ENCODE results near the gene CRYM.

The CRYM gene

DNA sequence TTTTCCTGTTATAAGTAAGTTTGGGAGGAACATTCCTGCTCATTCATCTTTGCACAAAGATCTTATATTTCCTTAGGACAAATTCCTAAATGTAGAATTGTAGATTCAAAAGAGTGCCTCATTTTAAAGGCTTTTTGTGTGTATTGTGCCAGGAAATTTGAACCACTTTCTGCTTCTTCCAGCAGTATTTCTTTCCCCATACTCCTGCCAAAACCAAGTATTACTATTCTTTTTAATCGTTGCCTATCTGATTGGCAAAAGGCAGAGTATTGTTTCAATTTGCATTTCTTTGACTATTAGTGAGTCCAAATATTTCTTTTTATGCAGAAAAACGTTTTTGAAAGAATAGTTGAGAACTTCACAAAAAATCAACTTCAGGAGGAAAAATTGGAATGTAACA is 35.3 kb downstream of the CRYM start:
- DNase-seq, result no peak

DNA sequence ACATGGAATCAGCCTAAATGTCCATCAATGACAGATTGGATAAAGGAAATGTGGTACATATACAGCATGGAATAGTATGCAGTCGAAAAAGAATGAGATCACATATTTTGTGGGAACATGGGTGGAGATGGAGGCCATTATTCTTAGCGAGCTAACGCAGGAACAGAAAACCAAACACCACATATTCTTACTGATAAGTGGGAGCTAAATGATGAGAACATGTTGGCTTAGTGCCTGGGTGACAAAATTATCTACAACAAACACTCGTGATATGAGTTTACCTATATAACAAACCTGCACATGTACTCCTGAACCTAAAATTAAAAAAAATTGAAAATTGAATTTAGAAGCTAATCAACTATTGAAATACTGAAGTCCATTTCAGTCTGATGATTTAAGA is 38.4 kb downstream of the CRYM start:
- DNase-seq, result no peak

DNA sequence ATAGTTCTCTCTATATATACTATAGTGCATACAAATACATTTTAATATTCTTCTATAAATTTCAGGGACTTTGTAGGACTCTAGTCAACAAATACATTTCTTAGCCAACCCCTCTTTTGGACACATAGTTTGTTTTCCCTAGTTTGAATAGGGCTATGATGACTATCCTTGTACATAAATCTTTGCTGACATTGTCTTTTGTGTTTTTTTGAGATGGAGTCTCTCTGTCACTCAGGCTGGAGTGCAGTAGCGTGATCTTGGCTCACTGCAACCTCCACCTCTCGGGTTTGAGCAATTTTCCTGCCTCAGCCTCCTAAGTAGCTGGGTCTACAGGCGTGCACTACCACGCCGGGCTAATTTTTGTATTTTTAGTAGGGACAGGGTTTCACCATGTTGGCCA is 41.3 kb downstream of the CRYM start:
- no peak for DNase-seq

DNA sequence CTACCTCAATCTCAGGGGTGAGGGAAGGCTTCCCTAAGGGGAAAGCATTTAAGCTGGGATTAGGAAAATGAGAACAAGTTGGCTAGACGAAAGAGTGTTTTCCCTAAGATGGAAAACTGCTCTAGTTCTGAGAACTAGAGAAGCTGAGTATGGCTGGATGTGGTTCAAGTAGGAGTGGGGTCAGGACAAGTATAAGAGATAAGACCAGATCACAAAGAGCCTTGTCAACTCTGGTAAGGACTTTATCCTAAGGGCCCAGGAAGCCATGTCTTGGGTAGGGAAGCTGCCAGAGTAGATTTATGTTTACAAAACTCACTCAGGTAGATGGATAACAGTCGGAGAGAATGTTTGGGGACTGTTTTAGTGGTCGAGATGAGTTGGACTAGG is 42.9 kb downstream of the CRYM start:
- no peak for DNase-seq

DNA sequence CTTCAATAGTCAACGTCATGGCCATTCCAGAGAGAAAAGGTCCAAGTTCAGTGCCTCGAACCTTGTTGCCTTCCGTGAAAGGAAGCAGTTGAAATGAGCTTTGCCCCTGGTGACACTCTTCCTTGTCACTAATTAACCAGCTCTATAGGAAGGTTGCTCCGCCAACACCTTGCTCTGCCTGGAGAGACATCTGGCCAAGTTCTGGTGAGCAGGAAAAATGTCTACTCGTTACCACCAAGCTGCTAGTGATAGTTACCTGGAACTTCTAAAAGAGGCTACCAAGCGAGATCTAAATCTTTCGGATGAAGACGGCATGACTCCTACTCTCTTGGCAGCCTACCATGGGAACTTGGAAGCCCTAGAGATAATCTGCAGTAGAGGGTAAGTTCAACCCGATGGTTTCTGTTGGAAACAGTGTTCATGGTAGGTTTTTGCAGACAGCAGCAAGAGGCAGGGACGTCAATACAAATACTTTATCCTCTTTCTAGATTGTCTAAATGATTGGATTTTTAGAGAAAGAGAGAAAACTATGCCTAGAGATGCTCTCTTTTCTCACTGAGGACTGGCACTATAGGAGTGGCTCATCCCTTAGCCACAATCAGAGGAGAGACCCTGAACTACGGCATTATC is 44.5 kb downstream of the CRYM start, which contains the start of gene ANKS4B:
TSS of gene ANKS4B (plus strand) at position 179 of the 630 bp plus-strand sequence. CDS start at position 218, 39 bp downstream.
- DNase-seq, result no peak

DNA sequence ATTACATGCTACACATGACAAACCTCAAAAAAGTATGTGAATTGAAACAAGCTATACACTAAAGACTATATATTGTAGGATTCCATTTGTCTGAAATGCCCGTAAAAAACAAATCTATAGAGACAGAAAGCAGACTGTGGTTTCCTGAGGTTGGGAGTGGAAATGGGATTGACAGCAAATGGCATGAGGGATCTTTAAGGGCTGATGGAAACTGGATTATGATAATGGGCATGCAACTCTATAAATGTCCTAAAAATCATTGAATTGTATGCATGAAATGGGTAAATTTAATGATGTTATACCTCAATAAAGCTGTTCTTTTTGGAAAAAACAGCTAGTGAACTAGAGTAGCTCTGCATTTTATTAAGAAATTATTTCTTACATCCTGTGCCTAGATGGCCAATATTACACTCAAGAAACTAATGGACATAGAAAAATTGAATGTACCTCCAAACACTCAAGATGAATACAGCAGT is 45.0 kb downstream of the CRYM start:
- DNase-seq, result no peak

DNA sequence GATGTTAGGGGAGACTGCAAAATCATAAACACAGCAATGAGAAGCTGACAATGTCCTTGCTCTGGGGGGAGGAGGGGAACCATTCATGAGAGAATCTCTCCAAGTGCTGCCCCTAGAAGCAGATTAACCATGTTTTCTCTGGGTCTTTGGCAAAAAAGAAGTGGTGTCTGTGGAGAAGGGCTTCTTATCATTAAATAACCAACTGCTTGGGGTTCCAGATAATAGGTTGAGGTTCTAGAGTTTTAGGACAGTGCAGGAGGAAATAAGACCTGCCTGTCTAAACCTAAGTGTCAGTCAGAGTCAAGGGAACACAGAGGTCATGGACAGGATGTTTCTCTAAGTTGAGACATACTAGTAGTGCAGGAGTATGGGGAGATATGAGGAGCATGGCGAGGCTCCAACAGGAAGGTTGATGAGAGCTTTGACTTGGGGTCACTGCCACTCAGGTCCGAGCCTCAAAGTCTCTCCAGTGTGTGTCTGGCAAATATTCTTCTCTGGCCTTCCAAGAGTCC is 49.7 kb downstream of the CRYM start:
- DNase-seq, result no peak

DNA sequence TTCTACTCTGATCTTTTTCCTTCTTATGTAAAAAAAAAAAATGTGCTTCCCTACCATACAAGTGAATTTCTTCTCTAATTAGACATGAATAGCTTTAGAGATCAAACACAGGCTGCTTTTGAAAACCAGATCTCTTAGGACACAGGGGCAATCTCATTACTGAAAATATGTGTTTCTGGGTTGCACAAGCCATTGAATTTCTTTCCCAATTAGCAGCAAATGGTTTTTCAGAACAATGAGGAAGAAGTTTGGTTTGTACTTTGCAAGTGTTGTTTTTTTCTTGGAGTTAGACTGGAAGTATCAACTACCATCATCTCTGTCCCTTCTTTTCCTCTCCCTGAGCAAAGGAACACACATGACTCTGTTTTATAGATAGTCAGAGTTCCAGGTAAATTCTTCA is 50.2 kb downstream of the CRYM start:
- no peak for DNase-seq

DNA sequence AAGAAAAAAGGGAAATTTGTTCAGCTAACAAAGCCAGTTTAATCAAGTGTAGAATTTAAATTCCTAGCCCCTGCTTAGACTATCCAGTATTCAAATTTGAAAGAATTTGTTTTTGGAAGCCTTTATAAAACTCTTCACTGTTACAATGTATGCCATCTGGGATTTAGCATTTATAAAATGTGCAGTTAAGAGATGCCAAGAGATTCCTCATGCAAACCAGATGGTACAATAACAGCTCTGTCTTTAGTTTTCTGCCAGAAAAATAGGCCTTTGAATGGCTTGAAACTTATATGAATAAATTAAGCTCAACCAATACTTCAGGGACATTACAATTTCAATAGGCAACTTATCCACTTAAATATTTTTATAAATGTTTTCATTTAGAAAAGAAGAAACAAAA is 51.3 kb downstream of the CRYM start:
- DNase-seq, result no peak

DNA sequence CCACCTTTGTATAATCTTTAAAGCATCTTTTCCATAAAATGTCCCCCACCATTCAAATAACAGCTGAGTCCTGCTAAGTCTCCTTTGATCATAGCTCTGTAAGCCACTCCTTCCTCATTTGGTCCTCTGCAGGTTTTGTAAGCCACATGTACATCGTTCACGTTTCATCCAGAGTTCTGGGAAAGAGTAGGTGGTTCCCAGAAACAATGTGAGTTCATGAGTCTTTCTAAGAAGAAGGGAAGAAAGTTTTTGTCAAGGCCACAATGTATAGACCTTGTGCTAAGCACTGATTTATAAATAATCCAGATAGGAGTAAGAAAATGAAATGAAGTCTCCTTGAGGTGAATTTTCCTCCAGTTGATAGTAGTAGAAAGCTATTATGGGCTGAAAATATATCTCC is 53.3 kb downstream of the CRYM start:
- no peak for DNase-seq

DNA sequence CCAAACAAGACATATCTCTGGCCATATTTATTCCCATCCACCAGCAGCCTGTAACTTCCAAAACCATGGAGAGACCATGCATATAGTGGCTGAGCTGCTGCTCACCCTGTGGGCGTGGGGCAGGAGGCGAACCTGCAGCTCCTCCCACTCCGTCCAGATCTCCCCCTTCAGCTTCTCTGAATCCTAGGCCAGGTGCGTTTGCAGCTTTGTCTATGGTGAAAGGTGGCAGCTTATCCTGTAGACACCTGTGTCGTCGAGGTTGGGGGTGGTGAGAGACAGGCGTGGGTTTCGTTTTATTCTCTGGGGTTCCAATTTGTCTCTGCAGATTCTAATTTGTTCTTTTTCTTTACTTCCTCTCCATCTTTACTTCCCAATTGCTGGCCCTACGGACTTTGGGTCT is 54.3 kb downstream of the CRYM start:
- no peak for DNase-seq

DNA sequence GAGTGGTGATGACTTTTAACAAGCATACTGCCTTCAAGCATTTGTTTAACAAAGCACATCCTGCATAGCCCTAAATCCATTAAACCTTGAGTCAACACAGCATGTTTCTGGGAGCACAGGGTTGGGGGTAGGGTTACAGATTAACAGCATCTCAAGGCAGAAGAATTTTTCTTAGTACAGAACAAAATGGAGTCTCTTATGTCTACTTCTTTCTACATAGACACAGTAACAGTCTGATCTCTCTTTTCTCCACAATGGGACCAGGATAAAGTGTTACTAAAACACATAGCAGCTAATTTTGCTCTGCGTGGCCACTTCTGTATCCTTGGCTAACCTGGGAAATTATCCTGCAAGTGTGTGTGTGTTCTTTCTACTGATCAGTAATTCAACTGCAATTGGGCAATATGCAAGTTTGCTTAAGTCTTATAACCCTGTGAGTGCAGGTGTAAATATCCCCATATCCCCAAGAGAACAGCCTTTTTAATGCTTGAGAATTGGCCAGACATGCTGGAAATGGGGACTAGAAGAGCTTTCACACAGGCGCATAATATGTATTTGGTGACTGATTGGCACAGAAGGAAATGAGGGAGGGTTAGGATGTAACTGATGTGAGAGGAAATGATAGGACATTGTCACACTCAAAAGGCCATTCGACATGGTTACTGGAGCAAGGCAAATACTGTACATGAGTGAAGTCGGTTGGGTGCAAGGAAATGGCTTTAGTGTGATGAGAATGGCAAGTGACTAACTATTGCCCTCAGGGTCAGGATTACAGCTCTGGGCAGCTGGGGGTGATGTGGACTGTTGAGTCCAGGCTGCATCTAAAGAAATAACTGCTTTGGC is 55.4 kb downstream of the CRYM start:
- no peak for DNase-seq

DNA sequence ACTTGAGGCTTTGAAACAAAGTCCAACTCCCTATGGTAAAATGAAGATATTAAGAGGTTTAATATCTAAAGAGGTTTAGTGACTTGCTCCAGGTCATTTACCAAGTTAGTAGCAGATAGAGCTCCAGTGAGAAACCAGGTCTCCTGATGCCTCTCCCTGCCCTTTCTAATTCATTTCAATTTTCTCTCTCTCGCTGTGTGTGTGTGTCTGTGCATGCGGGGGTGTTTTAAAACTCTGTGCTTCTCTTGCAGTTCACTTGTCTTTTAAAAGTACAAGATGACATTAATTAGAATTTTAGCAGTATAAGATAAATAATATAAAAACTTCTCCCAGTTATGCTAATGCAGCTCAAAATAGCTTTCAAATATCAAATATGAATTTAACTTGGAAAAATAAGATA is 58.5 kb downstream of the CRYM start:
- DNase-seq, result no peak

DNA sequence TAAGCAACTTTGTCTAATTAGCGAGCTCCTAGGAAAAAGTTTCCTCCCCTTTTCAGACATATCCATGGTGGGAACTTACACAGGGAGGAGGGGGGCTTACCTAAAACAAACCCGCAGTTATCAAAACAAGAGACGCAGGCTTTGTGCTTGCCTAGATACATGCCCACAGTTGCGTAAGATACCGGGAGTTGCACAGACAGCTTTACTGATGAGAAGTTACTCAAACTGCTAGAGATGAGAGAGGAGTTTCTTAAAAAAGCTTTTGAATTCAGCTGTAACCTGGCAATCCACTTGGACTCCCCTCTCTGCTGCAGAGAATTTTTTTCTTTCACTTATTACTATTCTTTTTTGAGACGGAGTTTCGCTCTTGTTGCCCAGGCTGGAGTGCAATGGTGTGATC is 59.9 kb downstream of the CRYM start:
- no peak for DNase-seq

DNA sequence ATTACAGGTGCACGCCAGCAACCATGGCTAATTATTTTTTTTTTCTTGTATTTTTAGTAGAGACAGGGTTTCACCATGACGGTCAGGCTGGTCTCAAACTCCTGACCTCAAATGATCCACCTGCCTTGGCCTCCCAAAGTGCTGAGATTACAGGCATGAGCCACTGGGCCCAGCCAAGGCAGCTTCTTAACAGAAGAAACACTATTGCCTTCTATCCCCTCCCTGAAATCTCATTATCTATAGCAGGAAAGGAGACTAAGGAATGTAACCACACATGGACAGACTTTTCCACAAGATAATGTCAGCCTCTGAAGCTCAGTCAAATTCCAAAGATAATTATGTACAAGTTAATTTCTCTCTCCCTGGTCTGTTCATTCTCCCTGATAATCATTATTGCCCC is 61.0 kb downstream of the CRYM start:
- DNase-seq, result no peak

DNA sequence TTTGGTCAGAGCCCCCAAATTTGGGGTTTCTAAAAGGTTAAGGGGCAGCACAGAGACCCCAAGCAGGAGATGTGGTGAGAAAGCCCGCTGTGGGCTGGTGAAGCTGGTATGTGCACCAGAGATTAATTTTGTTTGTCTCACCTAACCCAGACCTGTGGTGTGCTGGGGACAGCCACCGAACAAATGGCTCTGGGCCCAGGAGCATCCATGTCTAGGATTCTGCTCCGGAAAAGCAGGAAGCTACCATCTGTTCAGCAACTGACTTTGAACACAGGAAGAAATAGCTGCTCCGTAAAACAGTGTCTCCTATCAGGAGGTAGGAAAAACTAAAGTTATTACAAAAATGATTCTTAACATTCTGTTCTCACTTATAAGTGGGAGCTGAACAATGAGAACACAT is 64.0 kb downstream of the CRYM start:
- DNase-seq, result no peak

DNA sequence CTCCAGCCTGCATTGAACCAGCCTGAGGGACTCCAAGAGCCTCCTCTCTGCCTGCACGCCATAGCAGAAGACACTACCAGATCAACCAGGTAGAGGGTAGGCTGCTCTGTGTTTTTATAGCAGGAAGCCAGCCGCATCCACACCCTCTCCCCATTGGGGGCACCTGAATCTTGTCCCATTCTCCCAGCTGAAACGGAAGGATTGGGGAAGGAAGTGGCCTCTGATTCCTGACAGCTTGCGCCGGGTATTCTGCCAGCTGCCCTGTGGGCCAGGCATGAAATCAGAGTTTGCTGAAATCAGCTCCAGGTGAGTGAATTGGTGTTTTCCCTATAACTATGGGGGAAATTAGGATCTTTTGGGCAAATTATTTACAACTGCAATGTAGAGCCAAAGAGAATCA is 66.6 kb downstream of the CRYM start, which contains the start of gene ZP2:
TSS of gene ZP2 (minus strand) at position 89 of the 400 bp plus-strand sequence. CDS start at position 62, 27 bp downstream.
- no peak for DNase-seq
